Stromal cell of bone marrow (primary cell): ENCODE data around the gene KLHL17.
A peak's percentile ranks its signal among the peaks of the same experiment; 100 is the strongest.

Experiments used
- DNase-seq: peaks from one replicate; pipeline ENCODE4 v3.0.0-alpha.2; 2012; ENCODE audit warnings: low read depth

The KLHL17 gene

DNA sequence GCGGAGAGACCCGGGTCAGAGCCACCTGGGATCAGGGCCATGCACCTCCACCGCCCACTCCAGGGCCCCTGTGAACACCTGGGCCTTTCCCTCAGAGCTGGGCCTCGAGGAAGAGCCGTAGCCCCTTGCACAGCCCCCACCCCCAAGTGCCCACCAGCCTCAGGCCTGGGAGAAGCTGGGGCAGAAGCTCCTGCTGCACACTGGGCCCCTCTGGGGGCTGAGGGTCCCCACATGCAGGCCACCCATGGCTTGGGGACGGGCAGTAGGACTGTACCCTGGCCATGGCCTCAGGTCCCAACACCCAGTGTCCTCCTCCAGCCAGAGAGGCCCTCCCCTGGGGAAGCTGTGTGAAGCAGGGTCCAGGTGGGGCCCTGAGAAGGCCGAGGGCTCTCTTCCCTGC is 7.8 kb upstream of the KLHL17 start:
- DNase-seq = no peak

DNA sequence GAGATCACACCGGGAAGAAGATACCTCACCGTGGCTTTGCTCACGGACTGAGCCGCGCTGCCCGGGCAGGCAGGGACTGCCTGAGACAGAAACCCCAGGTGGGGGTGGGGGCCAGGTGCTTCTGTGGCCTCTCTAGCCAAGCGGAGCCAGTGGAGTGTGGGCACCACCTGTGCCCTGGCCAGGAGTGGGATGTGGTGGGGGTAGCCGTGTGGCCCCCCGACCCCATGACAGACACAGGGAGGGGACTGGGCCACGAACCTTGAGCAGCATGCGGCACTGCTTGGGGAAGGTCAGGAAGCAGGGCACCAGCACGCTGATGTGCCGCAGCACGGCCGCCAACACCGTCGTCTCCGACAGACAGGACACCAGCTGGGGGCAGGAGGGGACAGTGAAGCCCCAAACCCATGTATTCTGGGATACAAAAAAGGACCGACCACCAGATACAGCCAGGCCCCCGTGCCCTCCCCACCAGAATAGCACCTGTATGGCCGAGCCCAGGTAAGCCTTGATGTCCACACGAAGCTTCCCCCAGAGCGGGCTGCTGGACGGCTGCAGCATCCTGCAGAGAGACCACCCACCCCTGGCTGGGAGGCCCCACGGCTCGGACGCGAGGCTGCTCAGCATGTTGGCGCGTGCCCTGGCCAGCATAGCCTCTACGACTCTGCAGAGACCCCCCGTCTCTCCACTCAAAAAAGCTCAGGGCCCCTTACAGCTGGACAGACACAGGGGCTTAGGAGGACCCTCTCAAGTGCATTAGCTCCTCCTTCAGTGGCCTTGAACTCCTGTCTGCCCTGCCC is 6.7 kb upstream of the KLHL17 start:
- DNase-seq = no peak

DNA sequence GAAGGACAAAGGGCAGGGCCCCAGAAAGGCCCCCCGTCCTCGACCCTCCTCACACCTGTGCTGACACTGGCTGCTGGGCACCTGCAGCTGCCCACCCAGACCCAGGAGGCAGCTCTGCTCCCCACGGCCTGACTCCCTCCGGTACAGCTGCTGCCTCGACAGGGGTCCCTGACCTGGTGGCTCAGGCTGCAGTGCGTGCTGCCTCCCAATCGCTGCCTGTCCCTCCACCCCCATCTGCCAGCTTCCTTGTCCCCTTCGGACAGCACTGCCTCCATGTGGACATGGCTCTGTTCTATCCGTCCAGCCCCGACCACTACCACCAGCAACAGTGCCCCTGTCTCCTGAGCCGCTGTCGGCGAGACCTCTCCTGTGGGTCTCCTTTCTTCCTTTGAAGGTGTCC is 5.5 kb upstream of the KLHL17 start:
- no peak for DNase-seq

DNA sequence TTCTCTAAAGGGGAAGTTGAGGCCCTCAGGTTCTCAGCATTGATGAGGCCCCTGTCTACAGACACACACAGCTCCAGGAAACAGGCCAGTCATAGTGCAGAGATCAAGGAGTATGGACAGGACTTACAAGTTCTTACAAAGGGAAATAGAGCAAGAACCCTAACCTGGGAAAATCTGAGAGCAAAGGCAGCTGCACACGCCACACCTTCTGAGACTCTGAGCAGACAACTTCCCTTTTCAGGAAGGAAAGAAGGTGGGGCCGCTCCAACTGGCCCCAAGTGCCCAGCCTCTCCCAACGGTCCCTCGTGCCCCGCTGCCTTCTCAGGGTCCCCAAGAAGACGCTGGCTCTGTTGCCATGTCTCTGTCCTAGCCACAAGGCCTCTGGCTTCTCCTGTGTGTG is 4.9 kb upstream of the KLHL17 start:
- no peak for DNase-seq

DNA sequence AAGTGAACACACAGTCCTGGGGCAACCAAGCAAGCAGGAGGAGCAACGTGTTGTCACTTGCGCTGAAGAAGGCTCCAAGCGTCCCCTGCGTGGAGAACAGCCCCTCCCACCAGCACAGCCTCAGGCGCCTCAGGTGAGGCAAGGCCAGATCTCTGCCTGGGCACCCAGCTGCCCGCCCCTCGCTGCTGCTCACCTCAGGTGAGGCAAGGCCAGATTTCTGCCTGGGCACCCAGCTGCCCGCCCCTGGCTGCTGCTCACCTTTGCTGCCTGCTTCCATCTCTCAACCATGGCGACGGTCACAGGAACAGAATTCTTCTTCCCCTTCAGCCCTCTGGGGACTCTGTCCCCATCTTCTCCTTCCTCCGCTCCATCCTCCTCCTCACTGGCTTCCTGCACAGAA is 3.7 kb upstream of the KLHL17 start:
- no peak for DNase-seq

DNA sequence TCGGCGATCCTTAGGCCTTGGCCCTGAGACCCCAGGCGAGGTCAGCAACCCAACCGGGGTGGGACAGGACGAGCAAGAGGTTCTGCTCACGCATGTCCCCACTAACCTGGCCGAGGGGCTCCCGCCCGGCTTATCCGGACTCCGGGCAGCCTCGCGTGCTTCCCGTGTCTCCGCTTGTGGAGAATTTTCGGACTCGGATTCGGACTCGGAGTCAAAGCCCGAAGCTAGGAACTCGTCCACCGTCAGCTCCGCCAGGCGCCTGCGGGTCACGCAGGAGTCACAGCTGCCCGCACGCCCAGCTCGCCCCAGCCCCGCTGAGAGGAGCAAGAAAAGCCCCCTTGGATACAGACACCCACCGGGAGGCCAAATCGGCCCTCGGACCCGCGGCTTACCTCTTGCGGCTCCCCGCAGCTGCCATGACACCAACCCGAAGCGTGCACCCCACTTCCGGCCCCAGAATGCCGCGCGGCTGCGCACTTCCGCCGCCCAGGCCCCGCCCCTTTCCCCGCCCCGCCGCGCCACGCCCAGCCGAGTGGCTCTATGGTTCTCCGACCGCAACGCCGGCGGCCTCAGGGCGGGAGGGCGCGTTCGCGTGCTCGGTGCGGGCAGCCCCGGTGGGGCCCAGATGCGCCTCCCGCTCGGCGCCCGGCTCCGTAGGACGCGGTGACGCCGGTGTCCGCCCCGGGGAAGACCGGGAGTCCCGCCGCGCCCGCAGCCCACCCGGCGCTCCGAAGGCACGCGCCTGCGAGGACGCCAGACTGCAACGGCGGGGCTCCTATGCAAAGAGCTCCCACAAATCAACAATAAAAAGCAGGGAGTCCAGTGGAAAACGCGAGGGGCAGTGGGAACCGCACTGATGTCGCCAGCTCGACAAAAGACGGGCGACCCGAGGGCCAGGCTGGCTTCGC is 1.3 kb upstream of the KLHL17 start, which contains the start of gene NOC2L:
TSS of gene NOC2L (minus strand) at position 434 of the 908 bp plus-strand sequence. CDS start at position 418, 16 bp downstream.
- DNase-seq = peak; percentile 72

DNA sequence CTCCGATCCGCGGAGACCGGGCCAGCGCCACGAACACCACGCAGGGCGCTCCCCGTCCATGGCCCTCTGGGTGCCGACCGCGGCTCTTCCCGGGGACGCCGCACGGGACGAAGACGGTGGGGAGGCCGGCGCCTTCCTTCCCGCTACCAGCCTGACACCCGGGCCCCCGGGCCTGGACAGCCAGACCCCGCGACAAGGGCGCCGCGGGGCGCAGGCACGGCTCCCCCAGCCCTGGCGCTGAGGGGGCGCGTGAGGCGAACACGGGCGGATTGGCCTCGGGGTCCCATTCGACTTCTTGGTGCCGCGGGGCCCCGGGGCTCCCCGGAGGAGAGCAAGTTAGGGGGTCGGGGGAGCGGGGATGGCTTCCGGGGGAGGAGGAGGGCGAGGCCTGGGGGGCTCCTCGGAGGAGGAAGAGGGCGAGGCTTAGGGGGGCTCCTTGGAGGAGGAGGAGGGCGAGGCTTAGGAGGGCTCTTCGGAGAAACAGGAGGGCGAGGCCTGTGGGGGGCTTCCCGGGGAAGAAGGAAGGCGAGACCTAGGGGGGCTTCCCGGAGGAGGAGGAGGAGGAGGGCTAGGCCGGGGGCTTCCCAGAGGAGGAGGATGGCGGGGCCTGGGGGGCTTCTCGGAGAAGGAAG is 537 bp upstream of the KLHL17 start:
- no peak for DNase-seq

DNA sequence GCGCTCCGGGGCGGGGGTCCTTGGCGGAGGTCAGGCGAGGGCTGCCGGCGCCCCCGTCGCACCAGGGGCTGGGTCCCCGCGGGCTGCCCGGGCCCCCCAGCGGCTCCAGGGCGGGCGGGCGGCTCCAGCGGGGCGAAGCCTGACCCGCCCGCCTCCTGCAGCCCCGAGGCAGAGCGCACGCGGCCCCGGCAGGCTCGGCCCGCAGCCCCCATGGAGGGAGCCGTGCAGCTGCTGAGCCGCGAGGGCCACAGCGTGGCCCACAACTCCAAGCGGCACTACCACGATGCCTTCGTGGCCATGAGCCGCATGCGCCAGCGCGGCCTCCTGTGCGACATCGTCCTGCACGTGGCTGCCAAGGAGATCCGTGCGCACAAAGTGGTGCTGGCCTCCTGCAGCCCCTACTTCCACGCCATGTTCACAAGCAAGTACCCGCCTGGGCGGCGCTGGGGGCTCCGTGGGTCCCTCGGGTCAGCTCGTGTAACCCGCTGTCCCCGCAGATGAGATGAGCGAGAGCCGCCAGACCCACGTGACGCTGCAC is 817 bp downstream of the KLHL17 start:
- DNase-seq = no peak

DNA sequence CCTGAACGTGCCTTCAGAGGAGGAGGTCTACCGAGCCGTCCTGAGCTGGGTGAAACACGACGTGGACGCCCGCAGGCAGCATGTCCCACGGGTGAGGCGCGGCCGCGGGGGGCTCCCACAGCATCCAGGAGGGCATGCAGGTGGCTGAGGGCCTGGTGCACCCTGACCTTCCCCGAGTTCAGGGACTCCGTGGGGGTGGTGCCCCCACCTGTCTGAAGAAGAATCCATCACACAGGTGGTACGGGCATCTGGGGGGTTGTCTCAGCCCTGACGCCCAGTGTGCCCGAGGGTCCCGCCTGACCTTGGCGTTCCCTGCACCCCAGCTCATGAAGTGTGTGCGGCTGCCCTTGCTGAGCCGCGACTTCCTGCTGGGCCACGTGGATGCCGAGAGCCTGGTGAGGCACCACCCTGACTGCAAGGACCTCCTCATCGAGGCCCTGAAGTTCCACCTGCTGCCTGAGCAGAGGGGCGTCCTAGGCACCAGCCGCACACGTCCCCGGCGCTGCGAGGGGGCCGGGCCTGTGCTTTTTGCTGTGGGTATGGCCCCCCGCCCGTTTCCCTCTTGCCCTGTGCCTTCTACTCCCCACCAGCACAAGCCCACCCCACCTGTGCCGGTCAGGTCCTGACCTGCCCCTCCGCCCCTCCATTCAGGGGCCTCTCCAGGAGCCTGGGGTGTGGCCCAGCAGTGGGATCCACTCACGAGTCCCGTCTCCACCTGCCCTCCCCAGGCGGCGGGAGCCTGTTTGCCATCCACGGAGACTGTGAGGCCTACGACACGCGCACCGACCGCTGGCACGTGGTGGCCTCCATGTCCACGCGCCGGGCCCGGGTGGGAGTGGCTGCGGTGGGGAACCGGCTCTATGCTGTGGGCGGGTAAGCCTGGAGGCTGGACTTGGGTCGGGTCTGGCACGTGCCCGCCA is 2.3 kb downstream of the KLHL17 start:
- no peak for DNase-seq

DNA sequence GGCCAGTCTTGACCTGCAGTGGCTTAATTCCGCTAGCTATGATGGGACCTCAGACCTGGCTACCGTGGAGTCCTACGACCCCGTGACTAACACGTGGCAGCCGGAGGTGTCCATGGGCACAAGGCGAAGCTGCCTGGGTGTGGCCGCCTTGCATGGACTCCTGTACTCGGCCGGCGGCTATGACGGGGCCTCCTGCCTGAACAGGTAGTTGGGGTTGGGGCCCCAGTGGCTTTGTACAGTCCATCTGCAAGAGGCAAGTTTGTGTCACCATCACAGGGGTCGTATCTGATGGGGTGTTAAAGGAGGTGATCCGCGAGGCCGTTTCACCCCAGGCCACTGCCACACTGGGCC is 2.9 kb downstream of the KLHL17 start:
- DNase-seq = no peak

DNA sequence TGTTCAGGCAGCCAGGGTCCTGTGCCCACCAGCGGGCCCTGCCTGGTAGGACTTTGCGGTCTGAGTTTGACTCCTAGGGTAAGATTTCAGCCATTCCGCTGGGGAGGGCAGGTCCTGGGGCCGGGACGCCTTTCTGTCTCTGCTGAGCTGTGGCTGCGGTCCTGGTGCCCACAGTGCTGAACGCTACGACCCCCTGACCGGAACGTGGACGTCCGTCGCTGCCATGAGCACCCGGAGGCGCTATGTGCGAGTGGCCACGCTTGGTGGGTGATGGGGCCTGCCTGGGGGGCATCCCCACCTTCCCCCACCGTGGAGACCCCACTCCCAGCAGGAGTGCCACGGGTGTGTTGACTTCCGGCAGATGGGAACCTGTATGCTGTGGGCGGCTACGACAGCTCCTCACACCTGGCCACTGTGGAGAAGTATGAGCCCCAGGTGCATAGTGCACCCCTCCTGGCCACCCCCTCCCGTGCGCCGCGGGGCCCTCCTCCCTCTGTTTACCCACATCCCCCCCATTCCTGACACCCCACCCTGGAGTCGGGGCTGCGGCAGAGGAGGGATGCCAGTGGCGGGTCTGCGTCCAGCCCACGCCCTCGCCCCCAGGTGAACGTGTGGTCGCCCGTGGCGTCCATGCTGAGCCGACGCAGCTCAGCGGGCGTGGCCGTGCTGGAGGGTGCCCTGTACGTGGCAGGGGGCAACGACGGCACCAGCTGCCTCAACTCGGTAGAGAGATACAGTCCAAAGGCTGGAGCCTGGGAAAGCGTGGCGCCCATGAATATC is 3.6 kb downstream of the KLHL17 start:
- no peak for DNase-seq

DNA sequence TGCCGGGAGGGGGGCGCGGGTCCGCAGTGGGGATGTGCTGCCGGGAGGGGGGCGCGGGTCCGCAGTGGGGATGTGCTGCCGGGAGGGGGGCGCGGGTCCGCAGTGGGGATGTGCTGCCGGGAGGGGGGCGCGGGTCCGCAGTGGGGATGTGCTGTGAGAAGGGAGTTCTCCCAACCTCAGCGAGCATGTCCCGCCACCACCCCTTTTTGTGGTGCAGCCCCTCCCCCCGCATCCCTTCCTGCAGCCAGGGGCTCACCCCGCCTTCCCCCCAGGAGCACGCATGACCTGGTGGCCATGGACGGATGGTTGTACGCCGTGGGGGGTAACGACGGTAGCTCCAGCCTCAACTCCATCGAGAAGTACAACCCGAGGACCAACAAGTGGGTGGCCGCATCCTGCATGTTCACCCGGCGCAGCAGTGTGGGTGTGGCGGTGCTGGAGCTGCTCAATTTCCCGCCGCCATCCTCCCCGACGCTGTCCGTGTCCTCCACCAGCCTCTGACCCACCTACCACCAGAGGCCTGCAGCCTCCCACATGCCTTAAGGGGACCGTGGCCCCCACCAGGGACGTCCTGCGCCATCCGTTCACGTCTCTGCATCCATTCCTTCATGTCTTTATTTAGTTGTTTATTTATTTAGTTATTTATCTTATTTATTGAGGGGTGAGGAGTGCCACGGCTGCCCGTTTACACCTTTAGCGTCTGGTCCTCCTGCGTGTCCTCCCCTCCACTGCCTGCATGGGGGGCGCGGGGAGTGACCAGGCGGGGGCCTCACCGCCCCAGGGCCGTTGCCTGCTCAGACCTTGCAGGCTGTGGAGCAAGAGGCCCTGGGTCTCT is 4.5 kb downstream of the KLHL17 start:
- no peak for DNase-seq

DNA sequence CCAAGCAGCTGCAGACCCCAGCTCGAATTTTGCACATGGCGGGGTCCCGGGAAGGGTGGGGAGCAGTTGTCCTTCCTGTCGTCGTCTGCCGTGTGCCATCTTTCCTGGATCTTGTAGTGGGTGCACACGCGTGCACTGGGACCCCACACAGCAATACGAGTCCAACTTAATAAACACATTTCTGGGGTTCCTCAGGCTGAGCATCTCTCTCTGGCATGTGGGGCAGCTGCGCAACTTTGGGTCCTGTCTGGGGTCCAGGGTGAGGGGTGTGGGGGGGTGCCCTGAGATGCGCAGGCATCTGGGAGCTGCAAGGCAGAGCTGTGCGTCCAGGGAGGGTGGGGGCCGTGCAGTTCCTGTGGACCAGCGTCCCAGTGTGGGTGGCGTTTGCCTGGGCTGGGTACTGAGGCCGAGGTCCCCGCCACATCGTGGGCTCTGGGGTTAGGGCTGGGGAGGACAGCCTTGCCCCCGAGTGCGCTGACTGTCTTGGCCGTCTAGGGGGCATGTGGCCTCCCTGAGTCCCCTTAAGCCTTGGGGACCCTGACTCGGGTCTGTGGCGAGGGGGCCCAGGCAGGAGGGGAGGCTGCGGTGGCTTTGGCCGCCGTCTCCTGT is 5.2 kb downstream of the KLHL17 start:
- no peak for DNase-seq

DNA sequence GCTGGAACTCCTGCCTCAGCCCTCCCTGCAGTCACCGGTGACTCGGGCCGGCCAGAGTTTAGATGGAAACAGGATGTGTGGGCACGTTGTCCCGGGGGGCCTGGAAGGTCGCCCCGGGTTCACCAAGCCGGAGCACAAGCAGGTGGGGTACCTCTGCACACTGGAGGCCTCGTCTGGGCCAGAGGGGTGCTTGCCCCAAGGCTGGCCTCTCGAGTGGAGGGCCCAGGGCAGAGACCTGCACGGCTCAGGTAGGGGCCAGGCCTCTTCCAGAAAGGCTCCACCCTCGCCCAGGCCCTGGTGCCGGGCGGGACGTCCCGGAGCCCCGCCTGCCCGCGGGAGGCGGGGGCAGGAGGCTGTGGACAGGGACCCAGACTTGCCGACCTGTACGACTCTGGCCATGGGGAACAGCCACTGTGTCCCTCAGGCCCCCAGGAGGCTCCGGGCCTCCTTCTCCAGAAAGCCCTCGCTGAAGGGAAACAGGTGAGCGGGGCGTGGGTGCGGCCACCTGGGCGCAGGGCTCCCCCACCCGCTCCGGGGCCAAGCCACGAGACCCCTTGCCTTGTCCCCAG is 5.8 kb downstream of the KLHL17 start, which contains the start of gene PLEKHN1:
TSS of gene PLEKHN1 (plus strand) at position 348 of the 569 bp plus-strand sequence. CDS start at position 398, 50 bp downstream.
- no peak for DNase-seq

DNA sequence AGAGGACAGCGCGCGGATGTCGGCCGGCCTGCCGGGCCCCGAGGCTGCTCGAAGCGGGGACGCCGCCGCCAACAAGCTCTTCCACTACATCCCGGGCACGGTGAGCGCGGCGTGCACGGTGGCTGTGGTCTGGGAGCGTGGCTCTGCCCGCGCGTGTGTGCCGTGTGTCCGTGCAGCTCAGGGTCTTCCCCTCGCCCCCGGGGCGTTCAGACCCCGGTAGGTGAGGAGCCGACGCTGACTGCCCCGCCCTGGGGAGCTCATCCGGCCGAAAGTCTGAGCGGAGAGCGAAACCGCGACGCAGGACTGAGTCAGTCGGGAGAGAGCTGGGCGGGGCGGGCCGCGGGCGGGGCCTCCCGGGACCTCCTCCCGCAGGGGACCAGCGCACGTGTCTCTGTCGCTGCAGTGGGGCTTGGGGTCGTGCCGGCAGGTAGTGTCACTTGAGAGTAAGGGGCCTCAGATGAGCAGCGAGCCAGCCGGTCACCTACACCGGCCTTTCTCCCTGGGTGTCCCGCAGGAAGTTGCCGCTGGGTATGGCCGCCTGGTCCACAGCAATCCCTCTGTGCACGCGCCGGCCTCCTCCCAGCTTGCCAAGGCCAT is 6.4 kb downstream of the KLHL17 start:
- DNase-seq = peak; percentile 33

DNA sequence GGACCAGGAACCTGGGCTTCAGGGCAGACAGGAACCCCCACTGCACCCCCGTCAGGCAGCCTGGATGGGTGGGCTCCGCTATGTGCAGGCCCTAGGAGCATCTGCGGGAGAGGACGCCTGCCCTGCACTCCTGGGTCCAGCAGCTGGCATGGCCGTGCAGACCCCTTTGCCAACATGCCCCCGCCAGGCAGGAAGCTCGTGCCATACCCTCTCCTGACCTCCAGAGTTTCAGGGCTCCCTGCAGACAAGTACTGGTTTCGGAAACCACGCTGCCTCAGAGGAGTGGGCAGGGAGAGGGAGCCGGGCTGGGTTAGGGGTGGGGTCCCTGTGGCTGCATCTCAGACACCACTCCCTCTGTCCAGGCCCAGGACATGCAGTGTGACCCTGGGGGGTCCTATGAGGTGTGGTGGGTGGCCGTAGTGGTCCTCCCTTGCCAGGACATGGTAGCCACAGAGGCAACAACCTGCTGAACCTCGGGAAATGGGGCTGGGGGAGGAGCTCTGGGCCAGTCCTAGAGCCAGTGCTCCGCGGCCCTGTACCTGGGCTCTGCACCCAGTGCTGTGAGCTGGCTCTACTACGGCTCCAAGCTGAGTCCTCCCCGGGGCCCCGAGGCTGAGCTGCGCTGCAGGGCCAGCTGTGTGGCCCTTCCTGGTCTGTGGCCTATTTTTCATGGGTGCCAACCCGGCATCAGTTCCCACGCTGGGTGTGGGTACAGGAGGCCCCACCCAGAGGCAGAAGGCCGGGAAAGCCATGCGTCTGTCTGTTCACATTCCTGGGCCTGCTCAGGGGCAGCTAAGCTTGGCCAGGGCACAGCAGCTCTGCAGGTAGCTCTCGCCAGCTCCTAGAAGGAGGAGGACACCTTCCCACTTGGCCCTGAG is 7.3 kb downstream of the KLHL17 start:
- DNase-seq = no peak

DNA sequence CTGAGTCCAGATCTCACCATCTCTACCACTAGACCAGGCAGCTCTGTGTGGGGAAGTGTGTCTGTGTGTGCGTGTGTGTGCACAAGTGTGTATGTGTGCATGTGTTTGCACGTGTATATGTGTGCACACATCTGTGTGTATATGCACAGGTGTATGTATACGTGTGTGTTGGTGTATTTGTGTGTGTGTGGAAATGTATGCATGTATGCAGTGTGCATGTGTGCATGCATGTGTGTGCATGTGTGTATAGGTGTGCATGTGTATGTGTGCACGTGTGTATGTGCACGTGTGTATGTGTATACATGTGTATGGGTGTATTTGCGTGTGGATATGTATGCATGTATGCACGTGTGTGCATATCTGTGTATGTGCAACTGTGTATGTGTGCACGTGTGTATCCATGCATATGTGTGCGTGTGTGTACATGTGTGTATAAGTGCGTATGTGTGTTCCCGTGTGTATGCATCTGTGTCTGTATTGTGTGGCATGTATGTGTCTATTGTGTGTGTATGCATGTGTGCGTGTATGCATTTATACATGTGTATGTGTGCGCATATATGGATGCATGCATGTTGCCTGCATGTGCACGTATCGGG is 9.0 kb downstream of the KLHL17 start:
- DNase-seq = no peak
